ENCODE measurements around the gene SH3BP5L.
A peak's percentile ranks its signal among the peaks of the same experiment; 100 is the strongest.

Gene SH3BP5L

GRCh38 chr1:248858891-248859889, 33.5 kb upstream of the SH3BP5L start, which contains the start of gene ZNF692:
TSS of gene ZNF692 (minus strand) at chr1:248859085. CDS start at chr1:248858309, 776 bp downstream.
- H3K9ac ChIP-seq (ENCODE audit: low read depth, low read length) = peak within 1 kb of the TSS; percentile 82
- H3K36me3 ChIP-seq (ENCODE audit: control insufficient read depth, insufficient read depth, low read length) = peaks cover 28% of the 10 kb centered on the region
- H3K4me3 ChIP-seq (ENCODE audit: low read depth, low read length) = peak within 1 kb of the TSS; percentile 92
- H3K27me3 ChIP-seq (ENCODE audit: control insufficient read depth, insufficient read depth, low read length) = peaks cover 30% of the 10 kb centered on the region
- no peaks in the 10 kb centered on the region for H3K9me3 ChIP-seq (ENCODE audit: control insufficient read depth, insufficient read depth, low read length)
- H3K27ac ChIP-seq (ENCODE audit: low read depth, low read length) = peak within 1 kb of the TSS; percentile 75
- H3K4me1 ChIP-seq (ENCODE audit: control insufficient read depth, insufficient read depth, low read length) = peaks cover 11% of the 10 kb centered on the region

- Histone ChIP-seq H3K4me3 (ENCODE audit: low read depth, low read length) (peak overlapping the region; percentile 92), H3K9me3 (ENCODE audit: control insufficient read depth, insufficient read depth, low read length) (no peaks in the 10 kb centered on the region), H3K27me3 (ENCODE audit: control insufficient read depth, insufficient read depth, low read length) (peaks cover 24% of the 10 kb centered on the region), H3K4me1 (ENCODE audit: control insufficient read depth, insufficient read depth, low read length) (peaks cover 4% of the 10 kb centered on the region; the same call in 1 of the 2 replicates), H3K27ac (ENCODE audit: low read depth, low read length) (peak overlapping the region; percentile 75), H3K36me3 (ENCODE audit: control insufficient read depth, insufficient read depth, low read length) (peaks cover 37% of the 10 kb centered on the region), H3K9ac (ENCODE audit: low read depth, low read length) (peak overlapping the region; percentile 82)
These were observed 32.6 kb upstream of the SH3BP5L start for GRCh38 chr1:248858096-248858890.

GRCh38 chr1:248857749-248858095, 32.0 kb upstream of the SH3BP5L start:
- H3K9me3 ChIP-seq (ENCODE audit: control insufficient read depth, insufficient read depth, low read length) = no peaks in the 10 kb centered on the region
- peaks cover 19% of the 10 kb centered on the region for H3K27me3 ChIP-seq (ENCODE audit: control insufficient read depth, insufficient read depth, low read length)
- H3K4me1 ChIP-seq (ENCODE audit: control insufficient read depth, insufficient read depth, low read length) = peaks cover 4% of the 10 kb centered on the region; the same call in 1 of the 2 replicates
- H3K27ac ChIP-seq (ENCODE audit: low read depth, low read length) = peak overlapping the region; percentile 75
- H3K9ac ChIP-seq (ENCODE audit: low read depth, low read length) = peak overlapping the region; percentile 82
- peaks cover 42% of the 10 kb centered on the region for H3K36me3 ChIP-seq (ENCODE audit: control insufficient read depth, insufficient read depth, low read length)
- H3K4me3 ChIP-seq (ENCODE audit: low read depth, low read length) = peak overlapping the region; percentile 92

GRCh38 chr1:248857201-248857600, 31.5 kb upstream of the SH3BP5L start:
- Histone ChIP-seq H3K4me1 (ENCODE audit: control insufficient read depth, insufficient read depth, low read length) (peaks cover 4% of the 10 kb centered on the region; the same call in 1 of the 2 replicates), H3K4me3 (ENCODE audit: low read depth, low read length) (peak overlapping the region; percentile 92), H3K27me3 (ENCODE audit: control insufficient read depth, insufficient read depth, low read length) (peaks cover 14% of the 10 kb centered on the region), H3K36me3 (ENCODE audit: control insufficient read depth, insufficient read depth, low read length) (peaks cover 47% of the 10 kb centered on the region), H3K27ac (ENCODE audit: low read depth, low read length) (no peak overlapping the region), H3K9ac (ENCODE audit: low read depth, low read length) (no peak overlapping the region), H3K9me3 (ENCODE audit: control insufficient read depth, insufficient read depth, low read length) (no peaks in the 10 kb centered on the region)

- H3K9ac ChIP-seq (ENCODE audit: low read depth, low read length) = no peak overlapping the region
- H3K4me3 ChIP-seq (ENCODE audit: low read depth, low read length) = no peak overlapping the region
- peaks cover 4% of the 10 kb centered on the region; the same call in 1 of the 2 replicates for H3K4me1 ChIP-seq (ENCODE audit: control insufficient read depth, insufficient read depth, low read length)
- H3K27me3 ChIP-seq (ENCODE audit: control insufficient read depth, insufficient read depth, low read length) = peaks cover 5% of the 10 kb centered on the region; the same call in 1 of the 2 replicates
- no peaks in the 10 kb centered on the region for H3K9me3 ChIP-seq (ENCODE audit: control insufficient read depth, insufficient read depth, low read length)
- peaks cover 55% of the 10 kb centered on the region for H3K36me3 ChIP-seq (ENCODE audit: control insufficient read depth, insufficient read depth, low read length)
- H3K27ac ChIP-seq (ENCODE audit: low read depth, low read length) = no peak overlapping the region
These were observed 30.5 kb upstream of the SH3BP5L start for GRCh38 chr1:248856176-248856575.

- Histone ChIP-seq H3K9ac (ENCODE audit: low read depth, low read length) (no peak overlapping the region), H3K4me1 (ENCODE audit: control insufficient read depth, insufficient read depth, low read length) (peaks cover 4% of the 10 kb centered on the region; the same call in 1 of the 2 replicates), H3K4me3 (ENCODE audit: low read depth, low read length) (no peak overlapping the region), H3K9me3 (ENCODE audit: control insufficient read depth, insufficient read depth, low read length) (no peaks in the 10 kb centered on the region), H3K36me3 (ENCODE audit: control insufficient read depth, insufficient read depth, low read length) (peaks cover 60% of the 10 kb centered on the region), H3K27me3 (ENCODE audit: control insufficient read depth, insufficient read depth, low read length) (peaks cover 3% of the 10 kb centered on the region; the same call in 1 of the 2 replicates), H3K27ac (ENCODE audit: low read depth, low read length) (no peak overlapping the region)
These were observed 29.9 kb upstream of the SH3BP5L start for GRCh38 chr1:248855580-248855979.

GRCh38 chr1:248853663-248854375, 28.1 kb upstream of the SH3BP5L start:
- Histone ChIP-seq H3K9ac (ENCODE audit: low read depth, low read length) (no peak overlapping the region), H3K4me3 (ENCODE audit: low read depth, low read length) (no peak overlapping the region), H3K4me1 (ENCODE audit: control insufficient read depth, insufficient read depth, low read length) (no peaks in the 10 kb centered on the region), H3K27ac (ENCODE audit: low read depth, low read length) (no peak overlapping the region), H3K36me3 (ENCODE audit: control insufficient read depth, insufficient read depth, low read length) (peaks cover 78% of the 10 kb centered on the region), H3K27me3 (ENCODE audit: control insufficient read depth, insufficient read depth, low read length) (no peaks in the 10 kb centered on the region), H3K9me3 (ENCODE audit: control insufficient read depth, insufficient read depth, low read length) (no peaks in the 10 kb centered on the region)

GRCh38 chr1:248852481-248853405, 27.0 kb upstream of the SH3BP5L start:
- H3K36me3 ChIP-seq (ENCODE audit: control insufficient read depth, insufficient read depth, low read length) = peaks cover 89% of the 10 kb centered on the region
- H3K4me1 ChIP-seq (ENCODE audit: control insufficient read depth, insufficient read depth, low read length) = no peaks in the 10 kb centered on the region
- H3K27me3 ChIP-seq (ENCODE audit: control insufficient read depth, insufficient read depth, low read length) = no peaks in the 10 kb centered on the region
- H3K27ac ChIP-seq (ENCODE audit: low read depth, low read length) = no peak overlapping the region
- H3K9ac ChIP-seq (ENCODE audit: low read depth, low read length) = no peak overlapping the region
- no peaks in the 10 kb centered on the region for H3K9me3 ChIP-seq (ENCODE audit: control insufficient read depth, insufficient read depth, low read length)
- no peak overlapping the region for H3K4me3 ChIP-seq (ENCODE audit: low read depth, low read length)

- H3K36me3 ChIP-seq (ENCODE audit: control insufficient read depth, insufficient read depth, low read length) = peaks cover 96% of the 10 kb centered on the region
- no peaks in the 10 kb centered on the region for H3K4me1 ChIP-seq (ENCODE audit: control insufficient read depth, insufficient read depth, low read length)
- H3K27ac ChIP-seq (ENCODE audit: low read depth, low read length) = no peak overlapping the region
- no peaks in the 10 kb centered on the region for H3K9me3 ChIP-seq (ENCODE audit: control insufficient read depth, insufficient read depth, low read length)
- no peak overlapping the region for H3K4me3 ChIP-seq (ENCODE audit: low read depth, low read length)
- H3K9ac ChIP-seq (ENCODE audit: low read depth, low read length) = no peak overlapping the region
- H3K27me3 ChIP-seq (ENCODE audit: control insufficient read depth, insufficient read depth, low read length) = no peaks in the 10 kb centered on the region
These were observed 25.7 kb upstream of the SH3BP5L start for GRCh38 chr1:248851390-248851789.
